DMS53 treated with DMSO at 0.1 percent for 48 hours (cell line): ENCODE data around the gene ATAD1.
A peak's percentile ranks its signal among the peaks of the same experiment; 100 is the strongest.
"Not testable (repeated sequence)": the region's sequence is repeated elsewhere in the genome, so short reads cannot be mapped to it uniquely, and the experiment has no call there.

Source experiments
- DNase-seq: peaks from one replicate; lab custom pipeline; 2025; ENCODE audit not compliant: unreplicated experiment; lab: John Stamatoyannopoulos, UW

ATAD1 gene

GRCh38 chr10:87760195-87760905 is 57.7 kb downstream of the ATAD1 start:
- DNase-seq, result no peak

GRCh38 chr10:87759551-87759950 is 58.5 kb downstream of the ATAD1 start:
- DNase-seq, result no peak

GRCh38 chr10:87757685-87758084 is 60.3 kb downstream of the ATAD1 start:
- no peak for DNase-seq

DNA sequence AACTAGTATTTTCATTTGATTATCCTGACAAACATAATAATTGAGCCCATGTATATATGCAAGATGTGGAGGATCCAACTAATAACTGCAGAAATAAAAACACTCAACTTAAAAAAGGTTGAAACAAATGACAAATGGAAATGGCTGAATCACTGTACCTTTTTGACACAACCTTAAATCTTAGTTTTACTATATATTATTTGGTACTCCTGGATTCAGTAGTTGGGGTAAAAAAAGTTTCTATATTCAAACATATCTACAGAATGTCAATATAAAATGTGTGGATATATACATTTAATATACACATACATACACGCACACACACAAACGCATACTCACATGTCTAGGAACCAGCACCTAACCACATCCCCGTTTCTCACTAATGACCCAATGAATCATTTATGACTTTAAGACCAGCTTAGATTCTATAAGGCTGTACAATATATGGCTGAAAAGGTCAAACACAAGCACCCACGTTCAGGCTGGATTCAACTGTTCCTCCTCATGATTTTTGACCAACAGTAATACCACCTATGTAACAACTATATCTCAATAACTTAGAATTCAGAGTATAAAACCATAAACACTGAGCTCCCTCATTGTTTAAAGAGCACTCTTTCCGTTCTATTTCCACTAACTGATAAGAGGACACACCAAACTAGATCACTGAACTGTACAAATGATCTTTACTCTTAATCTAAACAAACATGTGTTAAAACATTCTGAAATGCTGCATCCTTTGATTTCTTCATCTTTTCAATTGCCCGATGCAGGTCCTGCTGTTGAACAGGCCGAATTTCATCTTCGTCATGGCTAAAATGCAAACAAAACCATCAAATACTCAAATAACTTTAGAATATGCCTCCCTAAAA is 63.8 kb downstream of the ATAD1 start:
- DNase-seq, result no peak

DNA sequence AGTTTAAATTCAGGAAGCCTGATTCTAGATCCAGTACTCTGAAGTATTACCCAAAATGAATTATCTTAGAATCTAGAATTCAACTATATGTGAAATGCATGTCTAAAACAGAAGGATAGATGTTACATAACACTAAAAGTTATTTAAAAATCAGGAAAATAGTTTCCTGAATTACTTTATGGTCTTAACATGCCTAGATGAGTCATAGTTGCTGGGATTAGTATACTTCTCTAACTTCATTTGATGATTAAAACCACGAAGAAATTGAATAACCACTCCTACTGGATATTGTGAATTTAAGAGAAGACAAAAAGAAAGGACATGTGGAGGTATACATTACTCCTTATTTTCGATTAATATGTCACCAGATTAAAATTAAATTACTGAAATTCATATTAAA is 65.5 kb downstream of the ATAD1 start:
- no peak for DNase-seq

DNA sequence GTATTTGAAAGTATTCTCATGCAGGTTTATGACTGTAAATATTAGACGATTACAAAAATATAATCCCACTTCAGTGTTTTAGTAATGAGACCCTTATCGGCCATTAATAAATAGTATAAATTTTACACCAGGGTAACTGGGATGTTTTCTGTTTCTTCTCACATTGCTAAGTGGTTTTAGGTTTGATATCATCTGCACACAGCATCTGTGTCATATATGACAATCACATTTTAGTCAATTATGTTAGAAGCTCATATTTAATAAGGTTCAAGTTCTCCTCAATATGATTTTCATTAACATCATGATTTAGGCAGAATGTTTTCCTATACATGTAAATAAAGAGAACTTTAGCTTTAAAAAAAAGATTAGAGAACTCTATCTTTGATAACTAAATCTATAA is 66.8 kb downstream of the ATAD1 start:
- no peak for DNase-seq

DNA sequence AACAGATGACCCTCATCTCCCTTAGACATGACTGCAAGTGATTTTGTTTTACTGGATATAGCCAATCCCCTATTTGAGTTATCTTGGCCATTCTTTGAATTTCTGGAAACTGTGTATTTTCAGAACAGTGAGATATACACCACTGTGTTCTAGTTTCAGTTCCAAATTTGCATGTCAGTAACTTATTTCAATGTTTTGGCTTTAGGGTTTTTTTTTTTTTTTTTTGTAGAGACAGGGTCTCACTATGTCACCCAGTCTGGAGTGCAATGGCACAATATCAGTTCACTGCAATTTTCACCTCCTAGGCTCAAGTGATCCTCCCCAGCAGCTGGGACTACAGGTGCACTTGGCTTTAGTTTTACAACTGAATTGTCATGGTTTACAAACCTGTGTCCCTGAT is 67.2 kb downstream of the ATAD1 start:
- no peak for DNase-seq

- DNase-seq, result no peak
Measured at GRCh38 chr10:87750001-87750671, 67.9 kb downstream of the ATAD1 start.

GRCh38 chr10:87748244-87748643 is 69.8 kb downstream of the ATAD1 start:
- not testable (repeated sequence) for DNase-seq

GRCh38 chr10:87746911-87747310 is 71.1 kb downstream of the ATAD1 start:
- DNase-seq, result no peak

DNA sequence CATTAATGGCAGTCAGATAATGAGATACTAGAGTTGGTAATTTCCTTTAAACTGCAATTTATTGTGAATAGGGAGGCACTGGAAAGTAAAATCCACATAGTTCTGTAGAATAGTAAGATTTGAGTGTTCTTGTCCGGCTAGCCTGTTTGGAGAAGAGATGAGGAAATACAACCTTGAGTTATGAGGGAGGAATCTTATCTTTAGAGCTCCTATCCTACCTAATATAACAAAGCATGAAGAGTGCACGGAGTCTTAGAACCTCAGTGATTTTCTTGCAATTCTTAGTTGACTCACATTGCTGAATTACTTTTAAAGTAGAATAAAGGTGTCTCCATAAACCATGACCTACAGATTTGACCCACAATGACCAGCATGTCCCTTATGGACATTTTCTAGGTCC is 73.4 kb downstream of the ATAD1 start:
- DNase-seq, result no peak

DNA sequence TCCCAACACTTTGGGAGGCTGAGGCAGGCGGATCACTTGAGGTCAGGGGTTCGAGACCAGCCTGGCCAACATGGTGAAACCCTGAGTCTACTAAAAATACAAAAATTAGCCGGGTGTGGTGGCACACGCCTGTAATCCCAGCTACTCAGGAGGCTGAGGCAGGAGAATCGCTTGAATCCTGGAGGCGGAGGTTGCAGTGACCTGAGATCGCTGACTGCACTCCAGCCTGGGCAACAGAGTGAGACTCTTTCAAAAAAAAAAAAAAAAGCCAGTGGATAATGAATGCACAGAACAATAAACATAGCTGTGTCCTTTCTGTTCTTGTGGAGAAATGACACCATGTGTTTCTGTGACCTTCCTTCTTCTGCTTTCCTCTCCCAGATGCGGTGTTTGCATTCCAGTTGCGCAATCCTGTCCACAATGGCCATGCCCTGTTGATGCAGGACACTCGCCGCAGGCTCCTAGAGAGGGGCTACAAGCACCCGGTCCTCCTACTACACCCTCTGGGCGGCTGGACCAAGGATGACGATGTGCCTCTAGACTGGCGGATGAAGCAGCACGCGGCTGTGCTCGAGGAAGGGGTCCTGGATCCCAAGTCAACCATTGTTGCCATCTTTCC is 74.9 kb downstream of the ATAD1 start:
- not testable (repeated sequence) for DNase-seq

- no peak for DNase-seq
Measured at GRCh38 chr10:87740254-87740655, 77.8 kb downstream of the ATAD1 start.

DNA sequence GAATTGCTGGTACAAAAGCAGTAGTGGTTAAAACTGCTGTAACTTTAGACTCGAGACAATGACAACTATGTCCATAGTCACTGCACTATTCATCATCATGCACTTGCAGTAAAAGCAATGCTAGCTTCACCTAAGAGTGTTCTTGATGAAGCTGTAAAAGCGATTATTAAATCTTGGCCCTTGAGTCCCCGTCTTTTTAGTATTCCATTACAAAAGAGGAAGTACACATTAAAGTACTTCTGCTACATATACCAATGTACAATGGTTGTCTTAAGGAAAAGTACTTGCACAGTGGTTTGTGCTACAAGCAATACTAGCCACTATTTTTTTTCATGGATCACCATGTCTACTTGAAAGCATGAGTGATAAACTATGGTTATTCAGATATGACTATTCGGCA is 78.3 kb downstream of the ATAD1 start:
- DNase-seq, result no peak

GRCh38 chr10:87738253-87738652 is 79.8 kb downstream of the ATAD1 start:
- DNase-seq, result not testable (repeated sequence)

DNA sequence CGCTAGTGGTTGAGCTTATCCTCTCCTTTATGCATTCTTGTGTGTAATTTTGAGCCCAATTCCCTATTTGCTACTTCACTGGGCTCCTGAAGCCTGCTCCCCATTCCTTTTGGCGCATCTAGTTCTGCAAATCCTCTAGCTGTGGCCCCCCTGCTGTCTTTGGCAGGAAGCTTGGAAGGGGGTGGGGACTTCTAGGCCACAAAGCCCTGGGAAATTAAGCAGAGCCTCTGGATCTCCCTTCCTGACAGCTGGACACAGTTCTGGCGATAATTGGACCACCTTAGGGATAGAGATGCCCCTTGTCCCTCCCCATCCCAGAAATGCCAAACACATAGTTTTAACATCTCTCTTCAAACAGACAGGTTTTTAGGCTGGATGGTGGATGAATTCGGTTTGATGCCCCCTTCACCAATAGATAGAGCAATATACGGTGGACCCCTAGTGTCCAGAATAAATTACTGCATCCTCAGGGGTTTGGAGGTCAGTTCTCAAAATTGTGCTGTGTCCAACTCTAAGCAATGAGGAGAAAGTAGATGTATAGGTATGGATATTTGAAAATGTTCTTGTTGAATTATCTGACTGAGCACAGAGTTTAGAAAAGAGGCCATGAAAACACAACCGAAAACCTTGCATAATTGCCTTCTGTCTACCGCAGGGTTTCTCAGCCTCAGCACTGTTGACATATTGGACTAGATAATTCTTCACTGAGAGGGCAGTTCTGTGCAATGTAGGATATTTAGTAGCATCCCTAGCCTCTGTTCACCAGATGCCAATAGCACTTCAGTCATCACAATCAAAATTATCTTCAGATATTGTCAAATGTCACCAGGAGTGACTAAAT is 82.8 kb downstream of the ATAD1 start:
- DNase-seq, result peak; percentile 41

DNA sequence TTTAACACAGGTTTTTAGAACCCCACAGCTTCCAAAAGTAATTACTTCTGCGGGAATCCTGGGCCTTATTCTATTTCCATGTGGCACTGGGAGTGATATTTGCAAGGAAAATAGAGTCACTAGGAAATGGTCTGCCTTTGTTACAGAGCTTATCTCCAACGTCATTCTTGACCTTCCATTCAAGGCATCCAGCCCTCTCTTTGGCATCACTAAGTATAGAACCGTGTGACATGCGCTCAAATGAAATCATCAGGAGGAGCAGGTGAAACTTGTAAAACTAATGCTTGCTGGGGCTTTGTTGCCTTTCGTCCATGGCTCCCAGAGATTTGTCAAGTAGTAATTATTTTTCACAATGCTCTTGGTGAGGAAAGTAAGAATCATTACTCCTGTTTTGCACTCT is 84.9 kb downstream of the ATAD1 start:
- DNase-seq, result no peak

DNA sequence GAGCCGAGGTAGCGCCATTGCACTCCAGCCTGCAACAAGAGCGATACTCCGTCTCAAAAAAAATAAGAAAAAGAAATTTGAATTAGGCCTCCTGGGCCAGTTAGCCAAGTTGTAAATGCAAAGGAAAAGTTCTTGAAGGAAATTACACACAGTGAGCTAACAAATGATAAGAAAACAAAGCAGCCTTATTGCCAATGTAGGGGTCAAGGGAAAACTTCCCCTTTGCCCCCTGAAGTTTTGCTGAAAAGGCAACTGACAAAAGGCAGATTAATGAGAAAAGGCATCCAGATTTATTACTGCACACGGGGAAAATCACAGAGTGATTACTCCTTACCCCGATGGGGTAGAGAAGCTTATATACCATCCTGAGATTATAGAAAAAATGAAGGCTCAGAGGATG is 88.1 kb downstream of the ATAD1 start:
- DNase-seq, result no peak

- no peak for DNase-seq
Measured at GRCh38 chr10:87724789-87725188, 93.2 kb downstream of the ATAD1 start.

- no peak for DNase-seq
Measured at GRCh38 chr10:87723500-87723899, 94.5 kb downstream of the ATAD1 start.

- no peak for DNase-seq
Measured at GRCh38 chr10:87722716-87723115, 95.3 kb downstream of the ATAD1 start.
